ENCODE data around the gene CACNA1E. TPM values are rescaled to one million over a fixed set of nuclear protein-coding genes. Genes with fewer than 3 reads are reported as not detected.

The CACNA1E gene
- total RNA-seq, 1 experiment from 2014 or later, result 0.05 TPM

DNA sequence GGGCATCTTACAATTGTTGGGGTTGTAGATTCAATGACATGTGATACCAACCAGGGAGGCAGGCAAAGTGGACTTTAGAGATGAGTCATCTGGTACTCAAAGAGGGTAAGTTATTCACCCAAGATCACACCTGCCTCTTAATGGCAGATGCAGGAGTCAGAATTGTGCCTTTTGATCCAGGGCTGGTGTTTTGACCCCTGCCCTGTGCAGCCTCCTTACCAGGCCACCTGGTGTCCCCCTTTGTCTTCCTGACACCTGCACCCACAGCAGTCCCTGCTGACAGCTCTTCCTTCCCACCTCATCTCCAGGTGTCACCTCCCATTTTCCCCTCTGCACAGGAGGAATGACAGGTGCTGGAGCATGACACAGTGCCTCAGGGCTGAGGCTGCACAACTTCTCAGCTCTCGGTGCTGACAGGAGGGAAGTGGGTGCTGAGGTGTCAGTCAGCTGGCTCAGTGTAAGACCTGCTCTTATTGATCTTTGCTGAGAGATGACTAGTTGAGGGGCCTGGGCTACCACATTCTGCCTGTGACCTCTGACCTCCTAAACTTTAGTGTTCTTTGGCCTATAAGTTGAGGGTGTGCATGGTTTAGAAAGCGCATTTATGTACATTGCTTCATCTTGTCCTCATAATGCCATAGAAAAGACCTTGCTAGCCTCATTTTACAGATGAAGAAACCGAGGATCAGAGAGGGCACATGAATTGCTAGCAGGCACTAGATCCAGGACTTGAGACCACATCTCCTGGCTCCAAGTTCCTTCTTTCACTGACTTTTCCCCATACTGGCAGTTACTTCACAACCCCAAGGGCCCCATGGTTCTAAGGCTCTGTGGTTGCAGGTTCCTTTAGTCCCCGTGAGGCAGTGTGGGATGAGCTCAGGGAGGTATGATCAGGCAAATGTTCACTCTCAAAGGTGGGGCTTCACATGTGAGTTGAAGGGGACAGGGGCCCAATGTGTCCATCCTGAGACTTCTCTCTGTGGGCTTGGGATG is 31.3 kb downstream of the CACNA1E start:
- intact Hi-C loops (cut with micrococcal nuclease), result no loop called here
- H3K27ac Mint-ChIP-seq (ENCODE audit: low read depth, unreplicated experiment), result no peak overlapping the region
- H3K9me3 Mint-ChIP-seq (ENCODE audit: unreplicated experiment), result no peaks in the 10 kb centered on the region
- no TSS peak for BruUV-seq (replicated peaks)
- no peak for TF ChIP-seq CTCF (IDR thresholded peaks at IDR 0.05; ENCODE audit: unreplicated experiment)
- ChIA-PET POLR2A (interaction anchor here (0.6 to 0.7 kb wide), 2 partner anchors 12 to 299 kb away, joined by 3 read pairs; no protein-coding TSS in a partner anchor), CTCF (interaction anchor here (0.5 to 1.1 kb wide), 2 partner anchors 8 to 318 kb away, joined by 3 read pairs; no protein-coding TSS in a partner anchor)
- no peaks in the 10 kb centered on the region for H3K36me3 Mint-ChIP-seq (ENCODE audit: insufficient read depth, unreplicated experiment)
- no peaks in the 10 kb centered on the region for H3K4me1 Mint-ChIP-seq (ENCODE audit: insufficient read depth, unreplicated experiment)
- H3K4me3 Mint-ChIP-seq (ENCODE audit: unreplicated experiment), result no peak overlapping the region
- H3K27me3 Mint-ChIP-seq (ENCODE audit: insufficient read depth, unreplicated experiment), result peaks cover 11% of the 10 kb centered on the region
- DNase-seq (ENCODE audit: unreplicated experiment), result no peak

DNA sequence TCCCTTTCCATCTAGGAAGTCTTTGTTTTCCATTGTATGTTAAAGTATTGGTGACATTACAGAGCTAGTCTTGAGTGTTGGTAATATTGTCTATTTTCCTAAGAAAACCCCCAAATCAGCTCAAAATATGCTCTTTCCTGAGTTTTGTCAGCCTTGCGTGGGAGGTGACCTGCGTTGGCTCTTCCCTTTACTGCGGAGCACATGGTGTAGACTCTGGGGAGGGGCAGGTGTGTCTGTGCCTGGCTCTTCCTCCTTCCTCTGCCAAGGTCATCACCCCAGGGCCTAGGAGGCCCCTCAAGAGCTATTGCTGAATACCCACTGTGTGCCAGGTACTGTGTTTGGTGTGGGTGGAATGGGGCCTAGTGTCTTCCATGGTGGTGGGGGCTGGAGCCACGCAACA is 33.4 kb downstream of the CACNA1E start:
- Mint-ChIP-seq H3K4me1 (ENCODE audit: insufficient read depth, unreplicated experiment) (no peaks in the 10 kb centered on the region), H3K27me3 (ENCODE audit: insufficient read depth, unreplicated experiment) (peaks cover 1% of the 10 kb centered on the region), H3K36me3 (ENCODE audit: insufficient read depth, unreplicated experiment) (peaks cover 2% of the 10 kb centered on the region), H3K9me3 (ENCODE audit: unreplicated experiment) (no peaks in the 10 kb centered on the region), H3K27ac (ENCODE audit: low read depth, unreplicated experiment) (no peak overlapping the region), H3K4me3 (ENCODE audit: unreplicated experiment) (no peak overlapping the region)
- BruUV-seq (replicated peaks), result no TSS peak
- ChIA-PET POLR2A (no interaction called here), CTCF (interaction anchor here (0.6 kb wide), 1 partner anchor 282 kb away, joined by 4 read pairs; no protein-coding TSS in a partner anchor)
- DNase-seq (ENCODE audit: unreplicated experiment), result no peak
- no peak for TF ChIP-seq CTCF (IDR thresholded peaks at IDR 0.05; ENCODE audit: unreplicated experiment)
- intact Hi-C loops (cut with micrococcal nuclease), result no loop called here

- no peaks in the 10 kb centered on the region for H3K27me3 Mint-ChIP-seq (ENCODE audit: insufficient read depth, unreplicated experiment)
- intact Hi-C loops (cut with micrococcal nuclease), result no loop called here
- no peak overlapping the region for H3K4me3 Mint-ChIP-seq (ENCODE audit: unreplicated experiment)
- CTCF ChIA-PET, result interaction anchor here (0.6 kb wide), 1 partner anchor 282 kb away, joined by 4 read pairs; no protein-coding TSS in a partner anchor
- no peak overlapping the region for H3K27ac Mint-ChIP-seq (ENCODE audit: low read depth, unreplicated experiment)
- no peak for DNase-seq (ENCODE audit: unreplicated experiment)
- H3K36me3 Mint-ChIP-seq (ENCODE audit: insufficient read depth, unreplicated experiment), result peaks cover 4% of the 10 kb centered on the region
- POLR2A ChIA-PET, result interaction anchor here (1.0 to 1.8 kb wide), 3 partner anchors 10 to 23 kb away, joined by 4 read pairs; no protein-coding TSS in a partner anchor
- no TSS peak for BruUV-seq (replicated peaks)
- no peak for TF ChIP-seq CTCF (IDR thresholded peaks at IDR 0.05; ENCODE audit: unreplicated experiment)
- no peaks in the 10 kb centered on the region for H3K4me1 Mint-ChIP-seq (ENCODE audit: insufficient read depth, unreplicated experiment)
- H3K9me3 Mint-ChIP-seq (ENCODE audit: unreplicated experiment), result no peaks in the 10 kb centered on the region
Observed at GRCh38 chr1:181517181-181517875, 34.0 kb downstream of the CACNA1E start.

DNA sequence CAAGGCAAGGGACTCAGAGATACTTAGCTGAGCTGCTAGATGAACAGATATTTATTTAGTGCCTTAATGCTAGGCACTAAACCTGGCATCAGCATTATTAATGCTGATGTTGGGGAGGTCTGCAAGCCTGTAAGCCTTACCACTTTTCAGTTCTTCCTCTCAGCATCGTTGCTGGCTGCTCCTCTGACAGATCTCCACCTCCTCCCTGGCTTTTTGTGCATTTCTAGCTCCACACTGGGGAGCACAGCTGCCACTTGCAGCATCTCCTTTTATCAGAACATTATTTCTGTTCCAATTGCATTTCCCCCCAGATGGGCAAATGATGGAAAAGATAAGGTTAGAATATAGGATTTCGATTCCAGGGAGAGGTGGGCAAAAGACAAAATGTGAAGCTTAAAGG is 34.8 kb downstream of the CACNA1E start:
- Mint-ChIP-seq H3K27ac (ENCODE audit: low read depth, unreplicated experiment) (no peak overlapping the region), H3K9me3 (ENCODE audit: unreplicated experiment) (no peaks in the 10 kb centered on the region), H3K4me3 (ENCODE audit: unreplicated experiment) (no peak overlapping the region), H3K36me3 (ENCODE audit: insufficient read depth, unreplicated experiment) (peaks cover 4% of the 10 kb centered on the region), H3K27me3 (ENCODE audit: insufficient read depth, unreplicated experiment) (no peaks in the 10 kb centered on the region), H3K4me1 (ENCODE audit: insufficient read depth, unreplicated experiment) (no peaks in the 10 kb centered on the region)
- ChIA-PET POLR2A (interaction anchor here (1.0 to 1.8 kb wide), 3 partner anchors 9 to 23 kb away, joined by 4 read pairs; no protein-coding TSS in a partner anchor), CTCF (no interaction called here)
- no peak for DNase-seq (ENCODE audit: unreplicated experiment)
- no TSS peak for BruUV-seq (replicated peaks)
- intact Hi-C loops (cut with micrococcal nuclease), result no loop called here
- no peak for TF ChIP-seq CTCF (IDR thresholded peaks at IDR 0.05; ENCODE audit: unreplicated experiment)

Measured in MCF 10A (cell line).